Astrocyte (in vitro differentiated cells and primary cell): Measurements from ENCODE around the gene ARHGAP6. TPM values are rescaled to one million over a fixed set of nuclear protein-coding genes. Genes with fewer than 3 reads are reported as not detected.

Experiments
- DNase-seq: peaks from one replicate; pipeline ENCODE4 v3.0.0-alpha.2; 2010; ENCODE audit warnings: low read depth
- FAIRE-seq: peaks from 2 replicates; lab custom pipeline; 2011; peaks lifted over from hg19 to GRCh38; lab: Jason Lieb, UNC
- H2AFZ ChIP-seq: 2 replicates; pipeline ENCODE4 v1.6.0; 2012; ENCODE audit warnings: low read depth, low read length, inconsistent platforms
- H3K27ac ChIP-seq: 2 replicates; pipeline ENCODE4 v1.5.1; 2011; ENCODE audit warnings: low read depth, low read length, inconsistent platforms
- H3K27me3 ChIP-seq: 2 replicates; pipeline ENCODE4 v1.6.0; 2011; ENCODE audit warnings: low read length, inconsistent platforms; ENCODE audit not compliant: insufficient read depth
- H3K36me3 ChIP-seq: 2 replicates; pipeline ENCODE4 v1.5.1; 2011; ENCODE audit warnings: low read length, inconsistent platforms; ENCODE audit not compliant: insufficient read depth
- H3K4me1 ChIP-seq: 2 replicates; pipeline ENCODE4 v1.5.1; 2011; ENCODE audit warnings: low read length, inconsistent platforms; ENCODE audit not compliant: insufficient read depth
- H3K4me2 ChIP-seq: 2 replicates; pipeline ENCODE4 v1.6.0; 2012; ENCODE audit warnings: low read length, inconsistent platforms
- H3K4me3 ChIP-seq: 2 replicates; pipeline ENCODE4 v1.5.1; 2011; ENCODE audit warnings: low read depth, mild to moderate bottlenecking, low read length, inconsistent platforms; ENCODE audit not compliant: insufficient read depth
- H3K79me2 ChIP-seq: 2 replicates; pipeline ENCODE4 v1.6.0; 2012; ENCODE audit warnings: mild to moderate bottlenecking, low read length, inconsistent platforms; ENCODE audit not compliant: insufficient read depth
- H3K9ac ChIP-seq: 2 replicates; pipeline ENCODE4 v1.6.0; 2012; ENCODE audit warnings: mild to moderate bottlenecking, low read length, inconsistent platforms
- H3K9me3 ChIP-seq: 2 replicates; pipeline ENCODE4 v1.5.1; 2012; ENCODE audit warnings: low read depth, mild to moderate bottlenecking, low read length, inconsistent platforms; ENCODE audit not compliant: insufficient read depth
- H4K20me1 ChIP-seq: 2 replicates; pipeline ENCODE4 v1.6.0; 2012; ENCODE audit warnings: low read length, inconsistent platforms; ENCODE audit not compliant: insufficient read depth
- H3K27ac Mint-ChIP-seq: one replicate; pipeline ENCODE4 v1.8.0; 2021; ENCODE audit warnings: mild to moderate bottlenecking, mixed read lengths; ENCODE audit not compliant: unreplicated experiment
- H3K27me3 Mint-ChIP-seq: one replicate; pipeline ENCODE4 v1.8.0; 2021; ENCODE audit warnings: low read depth, mixed read lengths; ENCODE audit not compliant: unreplicated experiment
- H3K36me3 Mint-ChIP-seq: one replicate; pipeline ENCODE4 v1.8.0; 2021; ENCODE audit warnings: low read depth, mixed read lengths; ENCODE audit not compliant: unreplicated experiment
- H3K4me1 Mint-ChIP-seq: one replicate; pipeline ENCODE4 v1.8.0; 2021; ENCODE audit warnings: low read depth, mixed read lengths; ENCODE audit not compliant: unreplicated experiment
- H3K4me3 Mint-ChIP-seq: one replicate; pipeline ENCODE4 v1.8.0; 2021; ENCODE audit warnings: mild to moderate bottlenecking, moderate library complexity, mixed read lengths; ENCODE audit not compliant: unreplicated experiment
- H3K9me3 Mint-ChIP-seq: one replicate; pipeline ENCODE4 v1.8.0; 2021; ENCODE audit warnings: mild to moderate bottlenecking, mixed read lengths; ENCODE audit not compliant: unreplicated experiment
- CTCF ChIP-seq: IDR thresholded peaks from 2 replicates; pipeline ENCODE4 v1.5.1; 2011; ENCODE audit warnings: low read depth, mild to moderate bottlenecking, inconsistent platforms, low read length, moderate library complexity; ENCODE audit not compliant: insufficient read depth
- EZH2 ChIP-seq: IDR thresholded peaks from 2 replicates; pipeline ENCODE4 v1.6.1; 2012; ENCODE audit warnings: mild to moderate bottlenecking, low read length, inconsistent platforms; ENCODE audit not compliant: insufficient read depth
- total RNA-seq: library from RNA; stranded (reverse); gene quantifications from 2 replicates; pipeline ENCODE4 v1.2.1, GENCODE V29; 2021

The ARHGAP6 gene
- total RNA-seq, 1 donor from 2014 or later, result 0.30 TPM

- H4K20me1 ChIP-seq, result no peaks in the 10 kb centered on the region
- no peaks in the 10 kb centered on the region for H3K79me2 ChIP-seq
- no peaks in the 10 kb centered on the region for H3K9me3 Mint-ChIP-seq
- H3K4me2 ChIP-seq, result no peak overlapping the region
- H2AFZ ChIP-seq, result no peak overlapping the region
- no peaks in the 10 kb centered on the region for H3K36me3 ChIP-seq
- FAIRE-seq (peak; percentile 5), DNase-seq (no peak)
- H3K4me3 ChIP-seq, result no peak overlapping the region
- no peaks in the 10 kb centered on the region for H3K9me3 ChIP-seq
- H3K27me3 ChIP-seq, result no peaks in the 10 kb centered on the region
- H3K4me1 Mint-ChIP-seq, result peaks cover 25% of the 10 kb centered on the region
- no peak overlapping the region for H3K27ac ChIP-seq
- H3K4me3 Mint-ChIP-seq, result no peak overlapping the region
- H3K27me3 Mint-ChIP-seq, result no peaks in the 10 kb centered on the region
- H3K27ac Mint-ChIP-seq, result no peak overlapping the region
- TF ChIP-seq EZH2 (no peak), CTCF (no peak)
- no peaks in the 10 kb centered on the region for H3K36me3 Mint-ChIP-seq
- H3K9ac ChIP-seq, result no peak overlapping the region
- H3K4me1 ChIP-seq, result peaks cover 14% of the 10 kb centered on the region
These were observed 225.9 kb downstream of the ARHGAP6 start for GRCh38 chrX:11439846-11440245.

- H3K27ac Mint-ChIP-seq, result no peak overlapping the region
- no peak for FAIRE-seq
- no peak overlapping the region for H3K4me3 Mint-ChIP-seq
These were observed 227.0 kb downstream of the ARHGAP6 start for GRCh38 chrX:11438767-11439166.

GRCh38 chrX:11438380-11438723, 227.4 kb downstream of the ARHGAP6 start:
- Histone ChIP-seq H3K36me3 (no peaks in the 10 kb centered on the region), H3K27me3 (no peaks in the 10 kb centered on the region), H3K4me2 (peak overlapping the region; percentile 59), H3K9me3 (no peaks in the 10 kb centered on the region), H3K79me2 (no peaks in the 10 kb centered on the region), H3K4me3 (no peak overlapping the region), H4K20me1 (no peaks in the 10 kb centered on the region), H3K9ac (no peak overlapping the region), H3K27ac (no peak overlapping the region), H2AFZ (no peak overlapping the region), H3K4me1 (peaks cover 14% of the 10 kb centered on the region)
- peaks cover 25% of the 10 kb centered on the region for H3K4me1 Mint-ChIP-seq
- no peaks in the 10 kb centered on the region for H3K36me3 Mint-ChIP-seq
- H3K9me3 Mint-ChIP-seq, result no peaks in the 10 kb centered on the region
- H3K27ac Mint-ChIP-seq, result no peak overlapping the region
- TF ChIP-seq CTCF (no peak), EZH2 (no peak)
- H3K4me3 Mint-ChIP-seq, result no peak overlapping the region
- DNase-seq, result no peak
- FAIRE-seq, result no peak
- no peaks in the 10 kb centered on the region for H3K27me3 Mint-ChIP-seq

More at GRCh38 chrX:11438767-11439166, 227.0 kb downstream of the ARHGAP6 start:
- peak; percentile 42 for DNase-seq
- no peaks in the 10 kb centered on the region for H3K9me3 ChIP-seq
- Mint-ChIP-seq H3K4me1 (peaks cover 25% of the 10 kb centered on the region), H3K9me3 (no peaks in the 10 kb centered on the region), H3K27me3 (no peaks in the 10 kb centered on the region), H3K36me3 (no peaks in the 10 kb centered on the region)
- no peak overlapping the region for H3K4me2 ChIP-seq
- H3K27ac ChIP-seq, result no peak overlapping the region
- H3K9ac ChIP-seq, result no peak overlapping the region
- no peaks in the 10 kb centered on the region for H4K20me1 ChIP-seq
- H3K4me1 ChIP-seq, result peaks cover 14% of the 10 kb centered on the region
- H3K36me3 ChIP-seq, result no peaks in the 10 kb centered on the region
- H3K27me3 ChIP-seq, result no peaks in the 10 kb centered on the region
- H2AFZ ChIP-seq, result no peak overlapping the region
- H3K79me2 ChIP-seq, result no peaks in the 10 kb centered on the region
- TF ChIP-seq EZH2 (no peak), CTCF (no peak)
- no peak overlapping the region for H3K4me3 ChIP-seq
